PC-9 (cell line): ENCODE data around the gene BPI. TPM values are rescaled to one million over a fixed set of nuclear protein-coding genes. Genes with fewer than 3 reads are reported as not detected.
A peak's percentile ranks its signal among the peaks of the same experiment; 100 is the strongest.

ENCODE experiments used
- BruUV-seq: library from RNA; stranded (reverse); fragments of 400-500 nt; replicated peaks from 2 replicates; lab custom pipeline; 2021; lab: Mats Ljungman, UMichigan
- CTCF ChIA-PET: fragments of 300-600 bp; sonication (Branson Sonifier 250); formaldehyde crosslinking; loops from one replicate; lab custom pipeline; 2022; ENCODE audit warnings: antibody characterized with exemption; lab: Charles Lee
- POLR2A ChIA-PET: fragments of 300-600 bp; sonication (Branson Sonifier 250); formaldehyde crosslinking; loops from one replicate; lab custom pipeline; 2022; ENCODE audit warnings: antibody characterized with exemption; ENCODE audit not compliant: unreplicated experiment; lab: Charles Lee
- DNase-seq, 2 experiments: peaks; one replicate each; pipeline versions ENCODE4 v3.0.0 to v3.0.0-alpha.2; 2015 to 2022; ENCODE audit warnings: mixed read lengths in 1 of 2
- H2AFZ ChIP-seq: fragments of 200-600 bp; sonication (generic); 2 replicates; pipeline ENCODE4 v1.8.1; 2017; ENCODE audit warnings: antibody characterized with exemption
- H3F3A ChIP-seq: fragments of 200-600 bp; sonication (generic); 2 replicates; pipeline ENCODE4 v1.8.1; 2017; ENCODE audit warnings: antibody characterized with exemption, mild to moderate bottlenecking, low read depth; ENCODE audit not compliant: insufficient read depth
- H3K27ac ChIP-seq: fragments of 200-600 bp; sonication (generic); 2 replicates; pipeline ENCODE4 v1.6.1; 2016; ENCODE audit warnings: mixed run types
- H3K27me3 ChIP-seq: fragments of 200-600 bp; sonication (generic); 2 replicates; pipeline ENCODE4 v1.6.1; 2016; ENCODE audit warnings: low read depth, mixed run types; ENCODE audit not compliant: insufficient read depth
- H3K36me3 ChIP-seq: fragments of 200-600 bp; sonication (generic); 2 replicates; pipeline ENCODE4 v1.6.1; 2016; ENCODE audit warnings: low read depth, mixed run types
- H3K4me1 ChIP-seq: fragments of 200-600 bp; sonication (generic); replicated peaks from 2 replicates; pipeline ENCODE4 v1.6.1; 2016; ENCODE audit warnings: mixed run types; ENCODE audit not compliant: insufficient read depth
- H3K4me2 ChIP-seq: fragments of 200-600 bp; sonication (generic); 2 replicates; pipeline ENCODE4 v1.6.1; 2017; ENCODE audit warnings: mixed run types
- H3K4me3 ChIP-seq: fragments of 200-600 bp; sonication (generic); 2 replicates; pipeline ENCODE4 v1.6.1; 2016; ENCODE audit warnings: mixed run types
- H3K79me2 ChIP-seq: fragments of 200-600 bp; sonication (generic); 2 replicates; pipeline ENCODE4 v1.6.1; 2017; ENCODE audit warnings: low read depth, mixed run types
- H3K9me2 ChIP-seq: fragments of 200-600 bp; sonication (generic); 2 replicates; pipeline ENCODE4 v1.8.1; 2017; ENCODE audit warnings: mild to moderate bottlenecking; ENCODE audit not compliant: insufficient read depth
- H3K9me3 ChIP-seq: fragments of 200-600 bp; sonication (generic); 2 replicates; pipeline ENCODE4 v1.8.1; 2016; ENCODE audit warnings: low read depth; ENCODE audit not compliant: insufficient read depth
- H4K20me1 ChIP-seq: fragments of 200-600 bp; sonication (generic); 2 replicates; pipeline ENCODE4 v1.8.1; 2017; ENCODE audit not compliant: insufficient read depth
- CTCF ChIP-seq: fragments of 200-600 bp; sonication (generic); conservative IDR thresholded peaks from 2 replicates; pipeline ENCODE4 v1.6.1; 2017; ENCODE audit warnings: mixed run types, antibody characterized with exemption, mild to moderate bottlenecking, moderate library complexity
- EZH2 ChIP-seq: fragments of 200-600 bp; sonication (generic); IDR thresholded peaks from 2 replicates; pipeline ENCODE4 v1.8.0; 2017; ENCODE audit warnings: antibody characterized with exemption, low read depth
- intact Hi-C: fragments of 100-400 bp; cut with micrococcal nuclease; formaldehyde crosslinking; loops from one replicate; pipeline ENCODE4 v1.10.0; 2022; ENCODE audit not compliant: unreplicated experiment
- total RNA-seq: library from RNA; stranded (reverse); gene quantifications from 2 replicates; pipeline ENCODE4 v1.2.3, GENCODE V29; 2021

BPI gene
- total RNA-seq, 1 experiment from 2014 or later = not detected

DNA sequence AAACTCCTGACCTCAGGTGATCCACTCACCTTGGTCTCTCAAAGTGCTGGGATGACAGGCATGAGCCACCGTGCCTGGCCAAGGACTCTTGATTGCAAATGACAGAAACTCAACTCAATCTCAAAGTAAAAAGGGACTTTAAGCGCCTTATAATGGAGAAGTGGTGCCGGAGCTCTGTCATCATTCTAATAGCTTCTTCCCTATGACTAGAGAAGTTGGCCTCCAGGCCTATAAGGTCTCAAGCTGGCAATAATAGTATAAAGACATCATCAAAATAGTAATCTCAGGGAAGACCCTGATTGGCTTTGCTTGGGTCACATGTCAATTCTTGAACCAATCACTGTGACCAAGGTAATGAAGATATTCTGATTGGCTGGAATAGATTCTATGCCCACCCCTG, 34.9 kb upstream of the BPI start:
- Histone ChIP-seq H2AFZ (no peak overlapping the region), H3K4me3 (no peak overlapping the region), H3K4me1 (peaks cover 21% of the 10 kb centered on the region), H3F3A (no peaks in the 10 kb centered on the region), H3K36me3 (no peaks in the 10 kb centered on the region), H3K9me3 (no peaks in the 10 kb centered on the region), H3K27me3 (0 out of 2 replicates have a peak, but pooled peaks cover 10% of the 10 kb centered on the region), H3K79me2 (no peaks in the 10 kb centered on the region), H4K20me1 (no peaks in the 10 kb centered on the region), H3K4me2 (no peak overlapping the region), H3K9me2 (0 out of 2 replicates have a peak, but pooled peaks cover 6% of the 10 kb centered on the region), H3K27ac (no peak overlapping the region)
- intact Hi-C loops = no loop called here
- ChIA-PET POLR2A (no interaction called here), CTCF (no interaction called here)
- TF ChIP-seq EZH2 (no peak), CTCF (no peak)
- no peak for DNase-seq
- no TSS peak for BruUV-seq

DNA sequence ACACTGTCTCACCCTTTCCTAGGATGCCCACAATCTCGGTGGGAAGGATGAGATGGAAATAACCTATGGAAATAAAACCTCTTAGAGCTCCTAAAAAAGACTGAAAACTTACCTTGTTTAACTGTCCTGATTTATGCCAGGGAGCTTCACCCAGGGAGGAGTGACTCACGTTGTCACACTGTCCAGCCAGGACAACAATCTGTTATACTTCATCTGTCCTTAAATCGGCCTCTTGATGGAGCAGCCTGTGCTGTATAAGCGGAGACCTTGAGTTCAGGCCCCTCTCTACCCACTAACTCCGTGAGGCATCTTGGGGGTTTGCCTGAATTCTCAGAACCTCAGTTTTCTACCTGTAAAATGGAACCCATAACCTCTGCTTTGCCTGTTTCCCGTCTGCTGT, 34.2 kb upstream of the BPI start:
- H3K36me3 ChIP-seq = no peaks in the 10 kb centered on the region
- no peak overlapping the region for H2AFZ ChIP-seq
- TF ChIP-seq CTCF (no peak), EZH2 (no peak)
- intact Hi-C loops = no loop called here
- H3K4me1 ChIP-seq = peaks cover 21% of the 10 kb centered on the region
- no peak overlapping the region for H3K4me2 ChIP-seq
- H3K27me3 ChIP-seq = 0 out of 2 replicates have a peak, but pooled peaks cover 4% of the 10 kb centered on the region
- POLR2A ChIA-PET = no interaction called here
- H3K9me2 ChIP-seq = 0 out of 2 replicates have a peak, but pooled peaks cover 4% of the 10 kb centered on the region
- no TSS peak for BruUV-seq
- no peaks in the 10 kb centered on the region for H4K20me1 ChIP-seq
- no peak overlapping the region for H3K4me3 ChIP-seq
- 0 out of 2 replicates have a peak, but pooled peaks cover 3% of the 10 kb centered on the region for H3K9me3 ChIP-seq
- CTCF ChIA-PET = interaction anchor here (0.6 kb wide), 1 partner anchor 196 kb away, joined by 4 read pairs; no protein-coding TSS in a partner anchor
- no peak for DNase-seq
- no peak overlapping the region for H3K27ac ChIP-seq
- no peaks in the 10 kb centered on the region for H3K79me2 ChIP-seq
- no peaks in the 10 kb centered on the region for H3F3A ChIP-seq

DNA sequence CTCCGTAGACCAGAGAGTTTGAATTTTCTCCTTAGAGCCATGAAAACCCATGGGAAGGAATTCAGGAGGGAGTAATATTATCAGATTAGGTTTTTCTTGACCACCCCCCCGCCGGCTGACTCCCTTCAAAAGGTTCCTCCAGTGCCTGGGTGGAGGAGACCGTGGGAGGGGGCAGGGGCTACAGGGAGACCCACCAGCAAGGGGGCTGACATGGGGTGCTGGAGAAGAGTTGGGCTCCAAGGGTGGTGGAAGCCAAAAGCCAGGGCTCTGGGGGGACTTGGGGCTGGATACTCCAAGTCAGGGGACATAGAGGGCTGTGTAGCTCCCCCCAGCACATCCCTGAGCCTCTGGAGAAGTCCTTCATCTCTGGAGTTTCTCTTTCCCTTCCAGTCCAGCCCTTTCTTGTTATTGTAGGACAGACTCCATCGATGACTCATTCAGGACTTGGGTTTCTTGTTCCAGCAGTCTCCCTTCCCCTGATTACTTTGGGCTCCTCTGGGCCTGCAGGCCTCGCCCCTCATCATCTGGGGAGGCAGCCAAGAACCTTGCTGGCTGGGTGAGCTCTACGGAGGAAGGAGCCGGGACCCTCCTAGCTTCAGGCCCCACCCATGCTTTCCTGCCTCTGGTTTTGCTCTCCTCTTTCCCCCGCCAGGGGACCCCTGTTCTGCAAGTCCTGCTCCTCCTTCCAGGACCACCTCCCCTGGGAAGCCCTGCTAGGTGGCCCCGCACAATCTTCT, 32.9 kb upstream of the BPI start:
- Histone ChIP-seq H4K20me1 (no peaks in the 10 kb centered on the region), H3F3A (peaks cover 10% of the 10 kb centered on the region; the same call in 1 of the 2 replicates), H3K79me2 (no peaks in the 10 kb centered on the region), H3K4me2 (peak overlapping the region; percentile 34), H3K9me2 (no peaks in the 10 kb centered on the region), H3K27ac (no peak overlapping the region), H2AFZ (no peak overlapping the region), H3K36me3 (no peaks in the 10 kb centered on the region), H3K27me3 (no peaks in the 10 kb centered on the region), H3K4me1 (peaks cover 26% of the 10 kb centered on the region), H3K4me3 (no peak overlapping the region), H3K9me3 (0 out of 2 replicates have a peak, but pooled peaks cover 7% of the 10 kb centered on the region)
- ChIA-PET POLR2A (no interaction called here), CTCF (no interaction called here)
- TF ChIP-seq CTCF (no peak), EZH2 (no peak)
- no TSS peak for BruUV-seq
- intact Hi-C loops = no loop called here
- DNase-seq = peak; percentile 67 to 80
